Mononuclear cell (primary cell): Measurements from ENCODE around the gene PHLDA2. TPM values are rescaled to one million over a fixed set of nuclear protein-coding genes. Genes with fewer than 3 reads are reported as not detected.
"Not testable (repeated sequence)": the region's sequence is repeated elsewhere in the genome, so short reads cannot be mapped to it uniquely, and the experiment has no call there.

ENCODE experiments used
- H3K27me3 ChIP-seq: 2 replicates; pipeline ENCODE4 v1.6.0; 2011; ENCODE audit warnings: low read length, control low read depth; ENCODE audit not compliant: insufficient read depth
- H3K4me1 ChIP-seq: 2 replicates; pipeline ENCODE4 v1.5.1; 2011; ENCODE audit warnings: mild to moderate bottlenecking, low read length, control low read depth; ENCODE audit not compliant: insufficient read depth
- H3K4me3 ChIP-seq: 2 replicates; pipeline ENCODE4 v1.5.1; 2011; ENCODE audit warnings: mild to moderate bottlenecking, low read length, moderate library complexity
- H3K9me3 ChIP-seq: 2 replicates; pipeline ENCODE4 v1.5.1; 2011; ENCODE audit warnings: low read depth, mild to moderate bottlenecking, control low read depth, low read length
- total RNA-seq: library from RNA; depleted of rRNA; stranded (reverse); fragments of >200 nt; gene quantifications from one replicate; pipeline ENCODE4 v1.2.3, GENCODE V29; 2012

PHLDA2 gene
- total RNA-seq, 1 donor = 1.7 TPM

GRCh38 chr11:2938458-2939418 lies 9.5 kb upstream of the PHLDA2 start:
- Histone ChIP-seq H3K4me1 (peaks cover 18% of the 10 kb centered on the region), H3K9me3 (peaks cover 13% of the 10 kb centered on the region)
- H3K27me3 ChIP-seq, H3K4me3 ChIP-seq: not testable (repeated sequence)

GRCh38 chr11:2937641-2938457 lies 8.6 kb upstream of the PHLDA2 start:
- Histone ChIP-seq H3K4me1 (peaks cover 27% of the 10 kb centered on the region), H3K9me3 (peaks cover 13% of the 10 kb centered on the region)
- H3K4me3 ChIP-seq, H3K27me3 ChIP-seq: not testable (repeated sequence)

GRCh38 chr11:2934611-2935239 lies 5.5 kb upstream of the PHLDA2 start:
- H3K4me1 ChIP-seq = peaks cover 30% of the 10 kb centered on the region
- H3K4me3 ChIP-seq = no peak overlapping the region
- peaks cover 13% of the 10 kb centered on the region for H3K9me3 ChIP-seq
- peaks cover 5% of the 10 kb centered on the region for H3K27me3 ChIP-seq

GRCh38 chr11:2934021-2934550 lies 4.9 kb upstream of the PHLDA2 start:
- H3K4me1 ChIP-seq = peaks cover 34% of the 10 kb centered on the region
- H3K4me3 ChIP-seq = no peak overlapping the region
- H3K27me3 ChIP-seq = peaks cover 6% of the 10 kb centered on the region
- peaks cover 13% of the 10 kb centered on the region for H3K9me3 ChIP-seq

- Histone ChIP-seq H3K4me3 (no peak overlapping the region), H3K4me1 (peaks cover 40% of the 10 kb centered on the region), H3K9me3 (peaks cover 10% of the 10 kb centered on the region), H3K27me3 (peaks cover 8% of the 10 kb centered on the region)
Measured at GRCh38 chr11:2933375-2934020, 4.3 kb upstream of the PHLDA2 start.

GRCh38 chr11:2932850-2933251 lies 3.6 kb upstream of the PHLDA2 start:
- Histone ChIP-seq H3K27me3 (peaks cover 14% of the 10 kb centered on the region), H3K4me1 (peaks cover 46% of the 10 kb centered on the region), H3K9me3 (peaks cover 4% of the 10 kb centered on the region), H3K4me3 (no peak overlapping the region)

GRCh38 chr11:2931771-2932738 lies 2.8 kb upstream of the PHLDA2 start:
- no peaks in the 10 kb centered on the region for H3K9me3 ChIP-seq
- H3K4me1 ChIP-seq = peaks cover 49% of the 10 kb centered on the region
- peaks cover 22% of the 10 kb centered on the region for H3K27me3 ChIP-seq
- no peak overlapping the region for H3K4me3 ChIP-seq

- peaks cover 26% of the 10 kb centered on the region for H3K27me3 ChIP-seq
Measured at GRCh38 chr11:2931420-2931746, 2.2 kb upstream of the PHLDA2 start.

GRCh38 chr11:2930704-2931419 lies 1.6 kb upstream of the PHLDA2 start:
- Histone ChIP-seq H3K9me3 (no peaks in the 10 kb centered on the region), H3K27me3 (peaks cover 26% of the 10 kb centered on the region), H3K4me3 (no peak overlapping the region), H3K4me1 (peaks cover 49% of the 10 kb centered on the region)

More at GRCh38 chr11:2931420-2931746, 2.2 kb upstream of the PHLDA2 start:
- Histone ChIP-seq H3K9me3 (no peaks in the 10 kb centered on the region), H3K4me3 (no peak overlapping the region), H3K4me1 (peaks cover 49% of the 10 kb centered on the region)

- peak overlapping the region; percentile 32 for H3K4me3 ChIP-seq
- peaks cover 26% of the 10 kb centered on the region for H3K27me3 ChIP-seq
- peaks cover 49% of the 10 kb centered on the region for H3K4me1 ChIP-seq
- no peaks in the 10 kb centered on the region for H3K9me3 ChIP-seq
Measured at GRCh38 chr11:2929950-2930703, 907 bp upstream of the PHLDA2 start.

GRCh38 chr11:2929531-2929949 lies 320 bp upstream of the PHLDA2 start:
- Histone ChIP-seq H3K4me3 (peak overlapping the region; percentile 32), H3K27me3 (peaks cover 26% of the 10 kb centered on the region), H3K4me1 (peaks cover 49% of the 10 kb centered on the region), H3K9me3 (no peaks in the 10 kb centered on the region)

GRCh38 chr11:2927851-2928604 lies 1.2 kb downstream of the PHLDA2 start:
- Histone ChIP-seq H3K9me3 (no peaks in the 10 kb centered on the region), H3K4me1 (peaks cover 39% of the 10 kb centered on the region), H3K27me3 (peaks cover 26% of the 10 kb centered on the region), H3K4me3 (no peak overlapping the region)
